Omental fat pad (tissue), 4 donors: ENCODE data around the gene PRG3. TPM values are rescaled to one million over a fixed set of nuclear protein-coding genes. Genes with fewer than 3 reads are reported as not detected.
A peak's percentile ranks its signal among the peaks of the same experiment; 100 is the strongest.

ENCODE experiments used
- ATAC-seq: fragments of 150-250 bp; one replicate; pipeline ENCODE4 v1.9.1; 2016; ENCODE audit warnings: mild to moderate bottlenecking, moderate library complexity; ENCODE audit not compliant: low FRiP score
- DNase-seq: peaks from one replicate; pipeline ENCODE4 v3.0.0-alpha.2; 2019; ENCODE audit warnings: low spot score
- CTCF ChIP-seq, 3 donors: fragments of 450-650 bp; IDR thresholded peaks; one replicate each; pipeline ENCODE4 v1.5.1; 2016 to 2017; ENCODE audit warnings: antibody characterized with exemption in 3 of 3, mild to moderate bottlenecking in 3 of 3, moderate library complexity in 2 of 3
- total RNA-seq, 4 donors: library from RNA; depleted of rRNA; stranded (reverse); fragments of >200 nt; gene quantifications; one replicate each; pipeline ENCODE4 v1.1.0, GENCODE V29; 2016

The PRG3 gene
- total RNA-seq, 4 donors from 2014 or later = not detected

- DNase-seq (no peak), ATAC-seq (no peak)
- no peak for TF ChIP-seq CTCF (IDR thresholded peaks at IDR 0.05)
Measured at GRCh38 chr11:57359896-57360690, 20.9 kb downstream of the PRG3 start.

GRCh38 chr11:57359396-57359795 lies 21.6 kb downstream of the PRG3 start:
- no peak for TF ChIP-seq CTCF (IDR thresholded peaks at IDR 0.05)
- ATAC-seq = no peak
- DNase-seq = no peak

GRCh38 chr11:57358991-57359390 lies 22.0 kb downstream of the PRG3 start:
- DNase-seq (no peak), ATAC-seq (no peak)
- no peak for TF ChIP-seq CTCF (IDR thresholded peaks at IDR 0.05)

- peak; percentile 69 for ATAC-seq
- no peak for TF ChIP-seq CTCF (IDR thresholded peaks at IDR 0.05)
- DNase-seq = no peak
Measured at GRCh38 chr11:57358543-57358961, 22.4 kb downstream of the PRG3 start.

GRCh38 chr11:57357856-57358255 lies 23.1 kb downstream of the PRG3 start:
- no peak for TF ChIP-seq CTCF (IDR thresholded peaks at IDR 0.05)
- ATAC-seq = peak; percentile 35
- DNase-seq = no peak

- no peak for DNase-seq
- ATAC-seq = no peak
- TF ChIP-seq CTCF (IDR thresholded peaks at IDR 0.05) = no peak
Measured at GRCh38 chr11:57357310-57357709, 23.6 kb downstream of the PRG3 start.

- ATAC-seq (no peak), DNase-seq (no peak)
- TF ChIP-seq CTCF (IDR thresholded peaks at IDR 0.05) = no peak
Measured at GRCh38 chr11:57356268-57356667, 24.7 kb downstream of the PRG3 start.
